Subcutaneous adipose tissue (tissue), 4 donors: ENCODE results near the gene FASN. TPM values are rescaled to one million over a fixed set of nuclear protein-coding genes. Genes with fewer than 3 reads are reported as not detected.

Experiments
- CTCF ChIP-seq: fragments of 450-650 bp; IDR thresholded peaks from one replicate; pipeline ENCODE4 v1.5.1; 2016; ENCODE audit warnings: low read depth, mild to moderate bottlenecking, control low read depth, antibody characterized with exemption, moderate library complexity
- total RNA-seq, 4 donors: library from RNA; depleted of rRNA; stranded (reverse); fragments of >200 nt; gene quantifications; one replicate each; pipeline ENCODE4 v1.1.0, GENCODE V29; 2016

FASN gene
- total RNA-seq, 4 donors from 2014 or later: 148 to 4,879 (median 378) TPM

- TF ChIP-seq CTCF: no peak
Observed at GRCh38 chr17:82061047-82061925, 36.8 kb downstream of the FASN start.

DNA sequence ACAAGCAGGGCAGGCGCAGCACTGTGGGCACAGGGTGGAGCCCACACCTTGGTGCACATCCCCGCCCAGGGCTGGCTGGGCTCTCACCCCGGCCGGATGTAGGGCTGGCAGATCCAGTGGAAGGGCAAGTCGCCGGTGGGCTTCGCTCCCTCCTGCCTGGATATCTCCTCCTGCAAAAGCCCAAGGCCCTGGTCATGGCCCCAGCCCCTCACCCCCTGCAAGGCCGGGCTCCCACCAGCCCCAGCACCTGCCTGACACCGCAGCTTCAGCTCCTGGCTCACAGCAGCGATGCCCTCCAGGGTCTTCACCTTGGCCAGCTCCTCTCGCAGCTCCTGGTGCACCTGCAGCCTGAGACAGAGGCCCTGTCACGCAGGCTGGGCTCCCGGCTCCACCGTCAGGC is 37.4 kb downstream of the FASN start:
- TF ChIP-seq CTCF: no peak

DNA sequence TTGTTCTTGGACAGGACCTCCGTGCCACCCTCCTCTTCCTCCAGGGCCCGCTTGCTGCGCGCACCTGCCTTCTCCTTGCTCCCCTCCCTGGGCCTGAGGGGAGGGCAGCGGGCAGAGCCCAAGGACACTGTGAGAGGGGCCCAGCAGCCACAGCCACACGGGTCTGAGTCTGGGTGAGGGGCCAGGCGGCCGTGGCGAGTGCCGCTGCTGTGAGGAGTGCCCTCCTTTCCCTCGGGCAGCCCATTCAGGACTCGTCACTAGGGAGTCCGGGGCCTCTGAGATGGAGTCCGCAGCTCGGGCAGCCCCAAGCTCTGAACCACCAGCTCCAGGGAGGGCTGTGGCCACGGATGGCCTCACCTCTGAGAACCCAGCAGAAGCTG is 38.0 kb downstream of the FASN start:
- TF ChIP-seq CTCF: no peak

- TF ChIP-seq CTCF: no peak
Observed at GRCh38 chr17:82059272-82060000, 38.6 kb downstream of the FASN start.

DNA sequence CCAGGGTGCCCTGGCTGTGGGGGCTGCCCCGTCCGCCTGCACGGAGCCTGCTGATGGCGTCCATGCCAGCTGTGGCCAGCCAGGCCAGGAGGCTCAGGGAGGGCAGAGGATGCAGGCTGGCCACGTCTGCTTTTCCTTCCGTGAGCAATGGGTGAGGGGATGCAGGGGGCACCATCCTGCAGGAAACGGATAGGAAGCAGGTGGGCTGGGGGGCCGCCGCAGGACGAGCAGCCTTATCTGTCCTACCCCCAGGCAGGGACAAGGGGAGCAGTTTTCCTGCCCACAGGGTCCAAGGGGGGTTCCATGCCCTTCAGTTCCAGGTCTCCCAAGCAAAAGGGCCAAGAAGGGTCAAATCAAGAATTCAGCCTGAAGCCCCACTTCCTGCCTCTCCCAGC is 39.2 kb downstream of the FASN start:
- TF ChIP-seq CTCF: no peak

GRCh38 chr17:82058230-82058854 is 39.7 kb downstream of the FASN start:
- TF ChIP-seq CTCF: no peak
